ENCODE data around the gene NEK4.

NEK4 gene

GRCh38 chr3:52715714-52716305 is 54.9 kb downstream of the NEK4 start:
- TF ChIP-seq TAF1 (IDR thresholded peaks at IDR 0.05; ENCODE audit: borderline replicate concordance, insufficient read depth, low read length) = no peak
- TF ChIP-seq SIN3A (IDR thresholded peaks at IDR 0.05; ENCODE audit: borderline replicate concordance, insufficient read depth, low read length) = no peak
- TF ChIP-seq FOXP2 (optimal IDR thresholded peaks at IDR 0.05; ENCODE audit: borderline replicate concordance, extremely low read depth, extremely low read length, insufficient read depth) = no peak
- no peak for TF ChIP-seq REST (IDR thresholded peaks at IDR 0.05; ENCODE audit: insufficient read depth in 1 of 2, low read depth in 2 of 2, low read length in 2 of 2)
- TF ChIP-seq POLR2AphosphoS5 (IDR thresholded peaks at IDR 0.05; ENCODE audit: low read depth, low read length) = no peak

GRCh38 chr3:52714335-52715302 is 56.1 kb downstream of the NEK4 start:
- no peak for TF ChIP-seq REST (IDR thresholded peaks at IDR 0.05; ENCODE audit: insufficient read depth in 1 of 2, low read depth in 2 of 2, low read length in 2 of 2)
- TF ChIP-seq FOXP2 (optimal IDR thresholded peaks at IDR 0.05; ENCODE audit: borderline replicate concordance, extremely low read depth, extremely low read length, insufficient read depth) = no peak
- TF ChIP-seq SIN3A (IDR thresholded peaks at IDR 0.05; ENCODE audit: borderline replicate concordance, insufficient read depth, low read length) = no peak
- TF ChIP-seq TAF1 (IDR thresholded peaks at IDR 0.05; ENCODE audit: borderline replicate concordance, insufficient read depth, low read length) = no peak
- TF ChIP-seq POLR2AphosphoS5 (IDR thresholded peaks at IDR 0.05; ENCODE audit: low read depth, low read length) = no peak

- TF ChIP-seq FOXP2 (optimal IDR thresholded peaks at IDR 0.05; ENCODE audit: borderline replicate concordance, extremely low read depth, extremely low read length, insufficient read depth) (no peak), POLR2AphosphoS5 (IDR thresholded peaks at IDR 0.05; ENCODE audit: low read depth, low read length) (no peak), REST (IDR thresholded peaks at IDR 0.05; ENCODE audit: insufficient read depth in 1 of 2, low read depth in 2 of 2, low read length in 2 of 2) (no peak), TAF1 (IDR thresholded peaks at IDR 0.05; ENCODE audit: borderline replicate concordance, insufficient read depth, low read length) (no peak), SIN3A (IDR thresholded peaks at IDR 0.05; ENCODE audit: borderline replicate concordance, insufficient read depth, low read length) (no peak)
Measured at GRCh38 chr3:52712291-52713212, 58.2 kb downstream of the NEK4 start.

- TF ChIP-seq POLR2AphosphoS5 (IDR thresholded peaks at IDR 0.05; ENCODE audit: low read depth, low read length) (no peak), REST (IDR thresholded peaks at IDR 0.05; ENCODE audit: insufficient read depth in 1 of 2, low read depth in 2 of 2, low read length in 2 of 2) (no peak), TAF1 (IDR thresholded peaks at IDR 0.05; ENCODE audit: borderline replicate concordance, insufficient read depth, low read length) (no peak), FOXP2 (optimal IDR thresholded peaks at IDR 0.05; ENCODE audit: borderline replicate concordance, extremely low read depth, extremely low read length, insufficient read depth) (no peak), SIN3A (IDR thresholded peaks at IDR 0.05; ENCODE audit: borderline replicate concordance, insufficient read depth, low read length) (no peak)
Measured at GRCh38 chr3:52710512-52710911, 60.2 kb downstream of the NEK4 start.

Data from PFSK-1 (cell line).